ENCODE data around the gene GRIP1. TPM values are rescaled to one million over a fixed set of nuclear protein-coding genes. Genes with fewer than 3 reads are reported as not detected.
"Not testable (repeated sequence)": the region's sequence is repeated elsewhere in the genome, so short reads cannot be mapped to it uniquely, and the experiment has no call there.

The GRIP1 gene
- total RNA-seq, 6 donors from 2014 or later: 0.33 to 5.2 (median 1.7) TPM

DNA sequence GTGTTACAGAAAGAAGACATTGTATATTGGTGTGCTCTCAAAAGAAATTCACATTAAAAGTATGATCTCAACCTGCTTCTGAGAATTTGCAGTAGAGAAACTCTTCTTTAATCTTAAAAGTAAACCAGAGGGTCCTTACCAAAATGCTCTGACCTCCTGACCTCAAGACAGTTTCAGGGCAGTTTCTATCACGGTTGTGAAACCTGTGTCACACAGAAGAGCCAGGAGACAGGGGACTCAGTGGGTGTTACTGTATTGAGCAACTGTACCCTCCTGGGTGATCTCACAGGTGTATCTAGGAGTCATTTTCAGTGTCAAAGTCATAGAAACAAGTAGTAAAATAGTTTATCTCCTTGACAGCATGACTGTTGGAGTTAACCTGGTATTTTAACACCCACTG, 178.0 kb downstream of the GRIP1 start:
- Histone ChIP-seq H3K27ac (no peak overlapping the region), H3K4me3 (no peak overlapping the region), H3K9me3 (no peaks in the 10 kb centered on the region), H3K36me3 (no peaks in the 10 kb centered on the region), H3K4me1 (no peaks in the 10 kb centered on the region), H3K27me3 (no peaks in the 10 kb centered on the region)
- TF ChIP-seq POLR2A (IDR thresholded peaks at IDR 0.05) (no peak), EP300 (IDR thresholded peaks at IDR 0.05) (no peak), POLR2AphosphoS5 (IDR thresholded peaks at IDR 0.05) (no peak)
- TF ChIP-seq, protein P1, sequence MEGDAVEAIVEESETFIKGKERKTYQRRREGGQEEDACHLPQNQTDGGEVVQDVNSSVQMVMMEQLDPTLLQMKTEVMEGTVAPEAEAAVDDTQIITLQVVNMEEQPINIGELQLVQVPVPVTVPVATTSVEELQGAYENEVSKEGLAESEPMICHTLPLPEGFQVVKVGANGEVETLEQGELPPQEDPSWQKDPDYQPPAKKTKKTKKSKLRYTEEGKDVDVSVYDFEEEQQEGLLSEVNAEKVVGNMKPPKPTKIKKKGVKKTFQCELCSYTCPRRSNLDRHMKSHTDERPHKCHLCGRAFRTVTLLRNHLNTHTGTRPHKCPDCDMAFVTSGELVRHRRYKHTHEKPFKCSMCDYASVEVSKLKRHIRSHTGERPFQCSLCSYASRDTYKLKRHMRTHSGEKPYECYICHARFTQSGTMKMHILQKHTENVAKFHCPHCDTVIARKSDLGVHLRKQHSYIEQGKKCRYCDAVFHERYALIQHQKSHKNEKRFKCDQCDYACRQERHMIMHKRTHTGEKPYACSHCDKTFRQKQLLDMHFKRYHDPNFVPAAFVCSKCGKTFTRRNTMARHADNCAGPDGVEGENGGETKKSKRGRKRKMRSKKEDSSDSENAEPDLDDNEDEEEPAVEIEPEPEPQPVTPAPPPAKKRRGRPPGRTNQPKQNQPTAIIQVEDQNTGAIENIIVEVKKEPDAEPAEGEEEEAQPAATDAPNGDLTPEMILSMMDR (IDR thresholded peaks at IDR 0.05): no peak
- ATAC-seq (ENCODE audit: low FRiP score in 2 of 2) (no peak), DNase-seq (no peak)
- WGBS, 2 donors: 56 to 67% methylated on average over 1 of the region's 1 CpG

DNA sequence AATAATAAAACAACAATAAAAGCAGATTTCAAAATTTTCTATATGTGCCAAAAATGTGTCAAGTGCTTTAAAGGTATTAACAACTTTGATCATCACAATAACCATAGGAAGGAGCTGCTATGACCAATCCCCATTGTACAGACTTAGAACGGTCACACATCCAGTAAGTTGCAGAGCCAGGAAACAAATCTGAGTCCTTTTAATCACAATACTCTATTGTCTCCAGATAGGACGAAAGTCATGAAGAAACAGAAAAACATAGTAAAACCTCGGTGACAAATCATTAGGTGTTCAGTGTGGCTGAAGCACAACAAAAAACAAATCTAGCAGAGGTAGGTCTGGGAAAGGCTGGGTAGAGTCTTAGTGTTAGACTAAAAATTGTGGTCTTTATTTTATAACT, 178.8 kb downstream of the GRIP1 start:
- ATAC-seq (ENCODE audit: low FRiP score in 2 of 2): no peak
- 63% methylated on average over 3 of the region's 3 CpGs for WGBS, 2 donors

DNA sequence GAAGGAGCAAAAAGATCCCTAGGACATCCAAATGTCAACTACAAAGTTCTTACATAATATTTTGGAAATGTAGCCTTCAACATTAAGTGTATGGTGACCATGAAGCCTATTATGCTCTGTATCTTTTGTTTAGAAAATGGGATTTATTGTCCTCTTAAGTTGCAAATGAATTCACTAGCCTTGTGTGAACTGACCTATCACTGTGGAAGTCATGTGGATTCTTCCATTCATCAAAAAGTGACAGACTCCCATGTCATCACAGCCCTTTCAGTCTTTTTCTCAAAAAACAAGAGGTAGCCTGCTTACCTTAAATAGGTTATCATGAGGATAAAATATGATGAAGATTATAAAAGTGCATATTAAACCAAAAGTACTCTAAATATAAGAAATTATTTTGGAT, 179.9 kb downstream of the GRIP1 start:
- Histone ChIP-seq H3K4me1 (no peaks in the 10 kb centered on the region), H3K27ac (no peak overlapping the region), H3K36me3 (no peaks in the 10 kb centered on the region), H3K27me3 (no peaks in the 10 kb centered on the region), H3K4me3 (no peak overlapping the region), H3K9me3 (no peaks in the 10 kb centered on the region)
- TF ChIP-seq, protein P1 (IDR thresholded peaks at IDR 0.05): no peak
- TF ChIP-seq POLR2AphosphoS5 (IDR thresholded peaks at IDR 0.05): no peak
- TF ChIP-seq POLR2A (IDR thresholded peaks at IDR 0.05): no peak
- no peak for TF ChIP-seq EP300 (IDR thresholded peaks at IDR 0.05)
- no peak for ATAC-seq (ENCODE audit: low FRiP score in 2 of 2)
- no peak for DNase-seq

More for the DNA sequence above, 178.8 kb downstream of the GRIP1 start:
- no peaks in the 10 kb centered on the region for H3K9me3 ChIP-seq
- H3K27me3 ChIP-seq: no peaks in the 10 kb centered on the region
- H3K4me3 ChIP-seq: no peak overlapping the region
- no peak for DNase-seq
- no peaks in the 10 kb centered on the region for H3K4me1 ChIP-seq
- no peak overlapping the region for H3K27ac ChIP-seq
- TF ChIP-seq EP300 (IDR thresholded peaks at IDR 0.05): no peak
- no peak for TF ChIP-seq POLR2AphosphoS5 (IDR thresholded peaks at IDR 0.05)
- TF ChIP-seq, protein P1 (IDR thresholded peaks at IDR 0.05): no peak
- no peak for TF ChIP-seq POLR2A (IDR thresholded peaks at IDR 0.05)
- H3K36me3 ChIP-seq: no peaks in the 10 kb centered on the region

DNA sequence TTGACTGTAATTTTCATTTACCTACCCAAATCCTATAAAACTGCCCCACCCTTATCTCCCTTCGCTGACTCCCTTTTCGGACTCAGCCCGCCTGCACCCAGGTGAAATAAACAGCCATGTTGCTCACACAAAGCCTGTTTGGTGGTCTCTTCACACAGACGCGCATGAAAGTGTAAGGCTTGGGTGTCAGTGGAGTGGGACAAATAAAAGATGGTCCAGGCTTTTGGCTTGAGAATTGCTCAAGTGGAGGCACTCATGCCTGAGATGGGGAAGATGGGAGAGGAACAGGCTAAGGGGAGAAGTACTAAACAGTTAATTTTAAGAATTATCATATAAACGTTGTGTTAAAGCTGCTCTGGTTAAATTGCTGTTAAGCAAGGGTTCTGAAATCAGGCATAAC, 180.8 kb downstream of the GRIP1 start:
- H3K4me1 ChIP-seq; ATAC-seq (ENCODE audit: low FRiP score in 2 of 2); DNase-seq; H3K27me3 ChIP-seq; H3K4me3 ChIP-seq; H3K27ac ChIP-seq; H3K9me3 ChIP-seq; H3K36me3 ChIP-seq: not testable (repeated sequence)
- WGBS, 2 donors: 79 to 81% methylated on average over 6 of the region's 6 CpGs

DNA sequence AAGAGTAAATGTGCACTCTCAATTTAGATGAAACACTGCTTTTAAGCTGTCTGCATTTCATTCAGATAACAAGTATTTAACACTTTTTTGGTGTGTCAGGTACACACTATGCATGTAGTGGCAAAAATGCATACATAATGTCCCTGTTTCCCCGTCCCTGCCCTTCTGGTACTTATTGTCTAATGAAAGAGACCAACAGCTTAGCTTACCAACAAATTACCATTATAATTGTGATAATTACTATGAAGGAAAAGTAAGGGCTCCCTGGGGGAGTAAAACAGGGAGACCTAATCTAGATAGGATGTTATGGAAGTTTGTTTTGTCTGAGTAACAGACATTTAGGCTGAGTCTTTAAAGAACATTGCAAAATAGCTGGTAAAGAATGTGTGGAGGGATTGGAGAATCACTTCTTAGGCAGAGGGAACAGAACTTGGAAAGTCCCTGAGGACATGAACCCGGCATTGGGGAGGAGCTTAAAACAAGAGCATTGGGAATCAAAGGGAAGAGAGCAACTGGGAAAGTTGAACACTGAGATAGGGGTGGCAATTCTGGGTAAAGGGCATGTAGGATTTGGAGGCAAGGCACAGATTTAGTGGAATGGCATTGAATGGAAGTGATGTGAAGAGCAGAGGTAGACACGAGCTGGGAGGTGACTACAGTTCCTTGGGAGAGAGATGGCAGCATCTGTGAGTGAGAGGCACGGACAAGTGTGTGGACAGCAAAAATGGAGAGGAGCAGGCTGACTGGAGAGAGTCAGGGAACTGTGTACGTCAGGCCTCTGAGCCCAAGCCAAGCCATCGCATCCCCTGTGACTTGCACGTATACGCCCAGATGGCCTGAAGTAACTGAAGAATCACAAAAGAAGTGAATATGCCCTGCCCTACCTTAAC, 181.6 kb downstream of the GRIP1 start:
- Histone ChIP-seq H3K27me3 (no peaks in the 10 kb centered on the region), H3K9me3 (no peaks in the 10 kb centered on the region), H3K4me3 (no peak overlapping the region), H3K4me1 (no peaks in the 10 kb centered on the region), H3K36me3 (no peaks in the 10 kb centered on the region), H3K27ac (no peak overlapping the region)
- WGBS, 2 donors: 81 to 86% methylated on average over 8 of the region's 8 CpGs
- no peak for DNase-seq
- TF ChIP-seq POLR2AphosphoS5 (IDR thresholded peaks at IDR 0.05) (no peak), EP300 (IDR thresholded peaks at IDR 0.05) (no peak), POLR2A (IDR thresholded peaks at IDR 0.05) (no peak)
- TF ChIP-seq, protein P1 (IDR thresholded peaks at IDR 0.05): no peak
- ATAC-seq (ENCODE audit: low FRiP score in 2 of 2): no peak
